Ishikawa (cell line): ENCODE results near the gene HBB.

ENCODE experiments used
- FOXM1 ChIP-seq: IDR thresholded peaks from 2 replicates; pipeline ENCODE4 v1.6.1; 2012; ENCODE audit warnings: low read depth, borderline replicate concordance
- TAF1 ChIP-seq: IDR thresholded peaks from 2 replicates; pipeline ENCODE4 v1.6.1; 2012; ENCODE audit warnings: low read depth, mild to moderate bottlenecking
- TF ChIP-seq, protein P1 (sequence below): IDR thresholded peaks from 2 replicates; pipeline ENCODE4 v1.6.1; 2012

DNA sequence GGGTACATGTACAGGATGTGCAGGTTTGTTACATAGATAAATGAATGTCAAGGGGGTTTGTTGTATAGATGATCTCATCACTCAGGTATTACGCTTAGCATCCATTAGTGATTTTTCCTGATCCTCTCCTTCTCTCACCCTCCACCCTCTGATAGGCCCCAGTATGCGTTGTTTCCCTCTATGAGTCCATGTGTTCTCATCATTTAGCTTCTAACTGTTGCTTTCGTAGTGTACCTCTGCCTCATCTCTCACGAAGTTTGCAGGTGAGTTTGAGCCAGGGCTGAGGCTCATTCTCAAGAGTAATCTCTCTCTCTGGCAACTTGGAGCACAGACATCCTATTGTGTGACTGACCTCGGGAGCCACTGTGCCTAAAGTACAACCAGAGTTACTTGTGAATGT lies 47.5 kb upstream of the HBB start:
- TF ChIP-seq, protein P1, sequence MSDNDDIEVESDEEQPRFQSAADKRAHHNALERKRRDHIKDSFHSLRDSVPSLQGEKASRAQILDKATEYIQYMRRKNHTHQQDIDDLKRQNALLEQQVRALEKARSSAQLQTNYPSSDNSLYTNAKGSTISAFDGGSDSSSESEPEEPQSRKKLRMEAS = no peak
- TF ChIP-seq TAF1 (no peak), FOXM1 (no peak)
